Smooth muscle cell (in vitro differentiated cells): ENCODE data around the gene DUSP5. TPM values are rescaled to one million over a fixed set of nuclear protein-coding genes. Genes with fewer than 3 reads are reported as not detected.

Experiments used
- DNase-seq: peaks from one replicate; lab custom pipeline; 2025; ENCODE audit not compliant: unreplicated experiment; lab: John Stamatoyannopoulos, UW
- H2AFZ ChIP-seq: fragments of 200-600 bp; sonication (generic); 2 replicates; pipeline ENCODE4 v1.6.0; 2016; ENCODE audit warnings: antibody characterized with exemption, low read depth, mild to moderate bottlenecking
- H3F3A ChIP-seq: fragments of 200-600 bp; sonication (generic); 2 replicates; pipeline ENCODE4 v1.6.0; 2017; ENCODE audit warnings: antibody characterized with exemption, low read depth
- H3K27ac ChIP-seq: fragments of 200-600 bp; sonication (generic); 2 replicates; pipeline ENCODE4 v1.5.1; 2016; ENCODE audit warnings: low read depth, mild to moderate bottlenecking
- H3K27me3 ChIP-seq: fragments of 200-600 bp; sonication (generic); 2 replicates; pipeline ENCODE4 v1.6.1; 2016; ENCODE audit warnings: low read depth, mild to moderate bottlenecking
- H3K36me3 ChIP-seq: fragments of 200-600 bp; sonication (generic); 2 replicates; pipeline ENCODE4 v1.5.1; 2016; ENCODE audit warnings: low read depth
- H3K4me1 ChIP-seq: fragments of 200-600 bp; sonication (generic); 2 replicates; pipeline ENCODE4 v1.5.1; 2016; ENCODE audit warnings: low read depth
- H3K4me2 ChIP-seq: fragments of 200-600 bp; sonication (generic); 2 replicates; pipeline ENCODE4 v1.6.0; 2016; ENCODE audit warnings: mild to moderate bottlenecking
- H3K4me3 ChIP-seq: fragments of 200-600 bp; sonication (generic); 2 replicates; pipeline ENCODE4 v1.5.1; 2016; ENCODE audit warnings: mild to moderate bottlenecking
- H3K79me2 ChIP-seq: fragments of 200-600 bp; sonication (generic); 2 replicates; pipeline ENCODE4 v1.6.0; 2016; ENCODE audit warnings: low read depth, mild to moderate bottlenecking
- H3K9ac ChIP-seq: fragments of 200-600 bp; sonication (generic); 2 replicates; pipeline ENCODE4 v1.6.0; 2016; ENCODE audit warnings: low read depth
- H3K9me3 ChIP-seq: fragments of 200-600 bp; sonication (generic); replicated peaks from 2 replicates; pipeline ENCODE4 v1.5.1; 2016; ENCODE audit warnings: low read depth
- H4K20me1 ChIP-seq: fragments of 200-600 bp; sonication (generic); 2 replicates; pipeline ENCODE4 v1.6.0; 2016; ENCODE audit warnings: low read depth
- WGBS: methylation state at CpG from one replicate; pipeline ENCODE4 v1.1.7; 2016; ENCODE audit warnings: low lambda C conversion rate; 5-methylcytosine and 5-hydroxymethylcytosine counted together
- polyA plus RNA-seq: library from polyadenylated mRNA; unstranded; fragments of >200 nt; fragmentation: Nextera tagmentation; extraction: Ambion mirVana; gene quantifications from 2 replicates; pipeline ENCODE4 v1.2.1, GENCODE V29; 2016
- total RNA-seq: library from RNA; depleted of rRNA; stranded (reverse); fragments of >200 nt; gene quantifications from 2 replicates; pipeline ENCODE4 v1.2.3, GENCODE V29; 2014
- TF ChIP-seq, protein P1 (sequence below): fragments of 200-600 bp; sonication (generic); IDR thresholded peaks from 2 replicates; pipeline ENCODE4 v1.5.1; 2017; ENCODE audit warnings: borderline replicate concordance, mild to moderate bottlenecking, antibody characterized with exemption; ENCODE audit not compliant: insufficient read depth, poor library complexity, severe bottlenecking

The DUSP5 gene
- total and polyA plus RNA-seq, 2 experiments from 2014 or later = 13.6 to 23.6 TPM

DNA sequence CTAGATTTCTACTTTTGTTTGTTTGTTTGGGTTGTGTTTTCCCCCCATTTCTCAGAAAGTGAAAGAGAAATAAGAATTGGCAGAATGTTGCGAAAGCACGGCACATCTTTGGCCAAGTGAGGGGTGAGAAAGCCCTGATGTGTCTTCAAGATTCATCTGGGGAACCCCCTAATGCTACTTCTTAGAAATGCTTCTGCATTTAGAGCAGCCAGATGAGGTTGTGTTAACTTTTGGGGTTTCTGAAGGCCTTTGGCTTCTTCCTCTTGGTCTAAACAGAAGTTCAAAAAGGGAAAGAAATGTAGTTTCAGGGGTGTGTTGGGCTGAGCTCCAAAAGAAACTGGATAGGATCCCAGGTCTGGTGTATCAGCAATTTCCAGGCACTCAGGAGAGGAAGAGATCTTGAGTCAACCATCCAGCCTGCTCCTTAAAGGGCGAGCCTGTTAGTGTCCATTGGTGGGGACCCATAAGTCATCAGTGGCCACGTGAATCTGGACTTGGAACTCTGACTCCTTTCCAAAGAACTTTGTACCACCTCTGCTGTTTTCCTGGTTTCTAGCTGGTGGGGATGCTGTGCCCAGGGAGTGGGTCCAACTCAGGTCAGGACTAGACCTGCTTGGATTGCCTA is 6.5 kb downstream of the DUSP5 start:
- peaks cover 41% of the 10 kb centered on the region for H3K79me2 ChIP-seq
- 76% methylated on average over 4 of the region's 4 CpGs for WGBS
- peak overlapping the region; percentile 12 for H3K27ac ChIP-seq
- peaks cover 7% of the 10 kb centered on the region for H3F3A ChIP-seq
- no peaks in the 10 kb centered on the region for H3K9me3 ChIP-seq
- H2AFZ ChIP-seq = no peak overlapping the region
- no peak overlapping the region for H3K4me3 ChIP-seq
- H3K4me2 ChIP-seq = peak overlapping the region; percentile 4
- DNase-seq = no peak
- no peak overlapping the region for H3K9ac ChIP-seq
- peaks cover 40% of the 10 kb centered on the region for H3K4me1 ChIP-seq
- H4K20me1 ChIP-seq = peaks cover 49% of the 10 kb centered on the region
- no peaks in the 10 kb centered on the region for H3K27me3 ChIP-seq
- TF ChIP-seq, protein P1, sequence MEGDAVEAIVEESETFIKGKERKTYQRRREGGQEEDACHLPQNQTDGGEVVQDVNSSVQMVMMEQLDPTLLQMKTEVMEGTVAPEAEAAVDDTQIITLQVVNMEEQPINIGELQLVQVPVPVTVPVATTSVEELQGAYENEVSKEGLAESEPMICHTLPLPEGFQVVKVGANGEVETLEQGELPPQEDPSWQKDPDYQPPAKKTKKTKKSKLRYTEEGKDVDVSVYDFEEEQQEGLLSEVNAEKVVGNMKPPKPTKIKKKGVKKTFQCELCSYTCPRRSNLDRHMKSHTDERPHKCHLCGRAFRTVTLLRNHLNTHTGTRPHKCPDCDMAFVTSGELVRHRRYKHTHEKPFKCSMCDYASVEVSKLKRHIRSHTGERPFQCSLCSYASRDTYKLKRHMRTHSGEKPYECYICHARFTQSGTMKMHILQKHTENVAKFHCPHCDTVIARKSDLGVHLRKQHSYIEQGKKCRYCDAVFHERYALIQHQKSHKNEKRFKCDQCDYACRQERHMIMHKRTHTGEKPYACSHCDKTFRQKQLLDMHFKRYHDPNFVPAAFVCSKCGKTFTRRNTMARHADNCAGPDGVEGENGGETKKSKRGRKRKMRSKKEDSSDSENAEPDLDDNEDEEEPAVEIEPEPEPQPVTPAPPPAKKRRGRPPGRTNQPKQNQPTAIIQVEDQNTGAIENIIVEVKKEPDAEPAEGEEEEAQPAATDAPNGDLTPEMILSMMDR = no peak
- peaks cover 6% of the 10 kb centered on the region for H3K36me3 ChIP-seq

DNA sequence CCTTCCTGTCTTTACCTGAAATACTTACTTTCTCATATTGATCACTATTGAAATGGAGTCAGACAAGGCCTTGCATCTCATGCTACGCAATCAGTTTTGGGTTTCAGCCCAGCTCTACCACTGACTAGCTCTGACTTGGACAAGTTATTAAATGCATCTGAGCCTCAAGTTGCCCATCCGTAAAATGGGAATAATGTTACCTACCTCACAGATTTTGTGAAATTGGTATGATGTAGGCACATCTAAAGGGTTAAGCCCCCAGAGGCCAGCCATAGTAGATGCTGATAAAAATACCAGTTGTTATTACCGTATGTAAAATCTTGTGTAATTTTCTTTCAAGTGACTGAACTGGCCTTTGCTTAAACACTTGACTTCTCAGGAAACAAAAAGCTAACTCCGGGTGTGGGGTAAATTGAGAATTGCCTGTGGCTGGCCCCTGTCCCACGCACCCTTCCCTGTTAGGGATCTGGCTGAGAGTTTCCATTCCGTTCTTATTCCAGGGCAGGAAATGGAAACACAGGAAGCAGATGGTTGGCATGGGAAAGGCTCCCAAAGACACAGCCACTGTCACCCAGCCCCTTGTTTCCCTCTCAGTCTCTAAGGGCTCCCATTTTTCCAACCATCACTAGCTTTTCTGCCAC is 7.5 kb downstream of the DUSP5 start:
- peaks cover 8% of the 10 kb centered on the region for H3K36me3 ChIP-seq
- H3F3A ChIP-seq = peaks cover 4% of the 10 kb centered on the region
- no peaks in the 10 kb centered on the region for H3K9me3 ChIP-seq
- DNase-seq = no peak
- TF ChIP-seq, protein P1 = no peak
- peaks cover 41% of the 10 kb centered on the region for H3K79me2 ChIP-seq
- H3K27ac ChIP-seq = no peak overlapping the region
- no peak overlapping the region for H3K9ac ChIP-seq
- H3K4me2 ChIP-seq = no peak overlapping the region
- H2AFZ ChIP-seq = no peak overlapping the region
- H3K4me1 ChIP-seq = peaks cover 32% of the 10 kb centered on the region
- H3K4me3 ChIP-seq = no peak overlapping the region
- no peaks in the 10 kb centered on the region for H3K27me3 ChIP-seq
- WGBS = 78% methylated on average over 6 of the region's 6 CpGs
- peaks cover 44% of the 10 kb centered on the region for H4K20me1 ChIP-seq

DNA sequence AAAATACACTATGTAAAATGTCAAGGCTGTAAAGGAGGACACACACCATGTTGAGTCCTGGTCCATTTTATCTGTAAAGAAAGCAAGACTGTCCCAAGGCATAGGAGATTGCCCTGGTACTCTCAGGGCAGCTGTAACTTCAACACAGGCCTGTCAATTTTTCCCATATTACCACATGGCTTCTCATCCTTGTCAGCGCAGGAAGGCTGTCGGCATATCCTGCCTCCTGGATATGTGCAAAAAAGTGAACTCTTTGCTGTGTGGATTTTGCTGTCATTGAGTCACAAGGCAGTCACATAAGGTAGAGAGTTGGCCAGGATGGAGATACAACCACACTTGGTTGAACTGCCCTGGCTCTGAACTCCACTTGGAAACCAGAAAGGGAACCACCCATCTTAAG is 8.7 kb downstream of the DUSP5 start:
- no peak overlapping the region for H3K4me3 ChIP-seq
- H4K20me1 ChIP-seq = peaks cover 36% of the 10 kb centered on the region
- no peaks in the 10 kb centered on the region for H3K27me3 ChIP-seq
- H3K79me2 ChIP-seq = peaks cover 40% of the 10 kb centered on the region
- H3K4me1 ChIP-seq = peaks cover 23% of the 10 kb centered on the region
- H3F3A ChIP-seq = peaks cover 6% of the 10 kb centered on the region
- WGBS = 100% methylated on average over 2 of the region's 2 CpGs
- no peaks in the 10 kb centered on the region for H3K9me3 ChIP-seq
- TF ChIP-seq, protein P1 = no peak
- H3K27ac ChIP-seq = no peak overlapping the region
- H3K9ac ChIP-seq = no peak overlapping the region
- no peak for DNase-seq
- no peak overlapping the region for H3K4me2 ChIP-seq
- peaks cover 17% of the 10 kb centered on the region for H3K36me3 ChIP-seq
- H2AFZ ChIP-seq = no peak overlapping the region
